NCI-H1436 (cell line): Measurements from ENCODE around the gene GATAD2B.
"Not testable (repeated sequence)": the region's sequence is repeated elsewhere in the genome, so short reads cannot be mapped to it uniquely, and the experiment has no call there.

Experiments used
- DNase-seq: peaks from one replicate; lab custom pipeline; 2025; lab: John Stamatoyannopoulos, UW

Gene GATAD2B

DNA sequence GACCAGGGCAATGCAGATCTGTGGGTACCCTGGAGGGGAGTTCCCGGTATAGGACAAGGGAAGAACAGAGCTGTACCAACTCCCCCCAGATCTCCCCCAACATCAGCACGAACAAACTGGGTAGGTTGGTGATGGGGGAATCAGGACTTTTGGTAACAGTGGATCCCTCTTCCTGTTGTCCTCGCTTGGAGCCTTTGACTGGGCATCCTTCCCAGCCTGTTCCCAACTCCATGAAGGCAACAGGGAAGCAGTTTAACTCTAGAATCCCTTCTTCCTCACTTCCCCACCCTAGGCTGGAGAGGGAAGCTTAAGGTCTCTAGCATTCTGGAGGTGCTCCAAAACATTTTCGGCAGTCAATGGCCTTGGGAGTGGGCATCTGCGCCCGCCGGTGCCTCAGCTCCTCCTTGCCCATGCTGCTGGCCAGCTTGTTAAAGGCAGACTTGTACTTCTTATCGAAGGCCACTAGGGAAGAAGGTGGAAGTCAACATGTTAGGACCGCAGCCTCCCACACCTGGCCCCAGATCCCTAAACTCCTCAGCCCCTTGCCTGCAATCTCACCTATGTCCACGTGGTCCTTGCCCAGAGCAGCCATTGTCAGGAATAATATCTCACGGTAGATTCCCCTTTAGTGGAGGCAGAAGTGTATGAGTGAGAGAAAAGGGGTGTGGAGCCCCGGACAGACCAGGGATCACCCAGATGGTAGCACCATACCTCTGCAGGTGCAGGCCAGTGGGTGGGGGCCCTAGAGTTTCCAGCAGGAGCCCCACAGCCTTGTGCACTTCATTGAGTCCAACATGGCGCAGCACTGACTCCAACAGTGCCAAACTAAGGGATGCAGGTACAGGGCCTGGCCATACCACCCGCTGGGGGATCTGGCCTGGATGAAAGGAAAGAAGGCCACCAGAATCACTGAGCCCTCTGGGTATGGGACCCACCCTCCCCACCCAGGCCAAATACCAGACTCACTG is 7.5 kb upstream of the GATAD2B start:
- DNase-seq: no peak

DNA sequence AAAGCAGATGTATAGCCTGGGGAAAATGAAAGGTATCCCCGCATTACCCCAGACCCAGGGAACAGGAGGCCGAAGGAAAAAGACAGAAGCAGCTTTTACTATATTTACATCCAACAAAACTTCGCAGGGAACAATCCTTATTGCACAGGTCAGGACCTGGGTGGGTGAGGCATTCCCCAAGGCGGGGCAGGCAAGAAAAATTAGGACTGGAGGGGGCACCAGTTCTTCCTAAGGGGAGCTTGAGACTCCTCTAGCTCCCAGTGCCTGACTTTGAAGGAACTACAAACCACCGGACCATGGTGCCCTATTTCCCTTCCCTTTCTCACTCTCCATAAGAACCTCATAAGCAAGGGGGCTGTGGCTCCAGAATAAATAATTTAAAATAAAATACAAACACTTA is 6.7 kb upstream of the GATAD2B start:
- no peak for DNase-seq

DNA sequence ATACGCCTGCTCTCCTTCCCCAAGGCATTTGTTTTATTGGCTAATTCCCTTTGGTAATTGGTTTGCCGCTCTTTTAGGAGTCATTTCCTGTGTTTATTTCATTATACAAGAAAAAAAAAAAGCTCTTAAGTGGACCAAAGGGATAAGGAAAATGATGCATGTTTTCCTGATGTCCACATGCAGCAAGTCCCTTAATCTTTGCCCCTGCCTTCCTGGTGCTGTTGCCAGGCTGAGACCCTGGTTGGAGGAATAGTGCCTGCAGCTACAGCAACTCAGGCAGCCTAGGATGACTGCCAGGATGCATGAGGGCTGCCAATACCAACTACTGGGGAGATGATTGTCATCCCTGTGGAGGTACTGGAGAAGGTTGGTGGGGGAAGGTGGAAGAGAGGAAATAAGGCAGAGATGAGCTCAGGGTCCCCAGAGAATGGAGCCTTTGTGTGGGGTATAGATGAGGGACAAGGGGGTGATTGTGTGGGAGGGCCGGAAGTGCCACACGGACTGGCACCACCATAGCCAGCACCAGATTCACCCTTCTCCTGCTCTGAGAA is 6.1 kb upstream of the GATAD2B start:
- DNase-seq: no peak

DNA sequence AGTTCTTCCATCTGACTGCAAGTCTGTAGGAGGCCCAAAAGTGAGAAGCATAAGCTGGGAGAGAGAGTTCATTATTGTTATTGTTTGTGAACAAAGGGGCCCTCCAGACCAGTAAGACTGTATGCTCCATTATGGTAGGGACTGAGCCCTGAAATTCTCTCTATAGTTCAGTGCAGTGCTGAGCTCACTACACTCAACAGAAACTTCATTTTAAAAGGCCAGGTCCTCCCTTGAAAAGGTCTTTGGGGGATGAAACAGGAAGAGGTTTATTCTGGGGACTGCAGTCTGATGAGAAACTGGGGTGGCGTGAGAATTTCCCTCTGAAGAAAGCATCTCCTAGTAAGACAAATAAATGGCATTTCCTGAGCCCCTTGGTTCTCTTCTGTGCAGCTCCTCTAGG is 5.5 kb upstream of the GATAD2B start:
- DNase-seq: no peak

DNA sequence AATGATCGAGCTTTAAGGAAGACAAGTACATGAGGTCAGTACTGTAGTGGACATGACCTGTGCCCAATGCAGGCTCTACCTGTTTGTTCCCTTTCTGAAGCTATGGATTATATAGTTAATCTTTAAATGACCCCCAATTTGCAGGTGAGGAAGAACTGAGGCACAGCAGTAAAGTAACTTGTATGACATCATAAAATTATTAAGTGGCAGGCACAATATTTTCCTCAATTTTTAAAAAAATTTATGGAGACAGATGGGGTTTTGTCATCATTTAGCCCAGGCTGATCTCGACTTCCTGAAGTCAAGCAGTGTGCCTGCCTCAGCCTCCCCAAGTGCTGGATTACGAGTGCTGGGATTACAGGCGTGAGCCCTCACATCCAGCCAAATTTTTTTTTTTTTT is 3.6 kb upstream of the GATAD2B start:
- no peak for DNase-seq

DNA sequence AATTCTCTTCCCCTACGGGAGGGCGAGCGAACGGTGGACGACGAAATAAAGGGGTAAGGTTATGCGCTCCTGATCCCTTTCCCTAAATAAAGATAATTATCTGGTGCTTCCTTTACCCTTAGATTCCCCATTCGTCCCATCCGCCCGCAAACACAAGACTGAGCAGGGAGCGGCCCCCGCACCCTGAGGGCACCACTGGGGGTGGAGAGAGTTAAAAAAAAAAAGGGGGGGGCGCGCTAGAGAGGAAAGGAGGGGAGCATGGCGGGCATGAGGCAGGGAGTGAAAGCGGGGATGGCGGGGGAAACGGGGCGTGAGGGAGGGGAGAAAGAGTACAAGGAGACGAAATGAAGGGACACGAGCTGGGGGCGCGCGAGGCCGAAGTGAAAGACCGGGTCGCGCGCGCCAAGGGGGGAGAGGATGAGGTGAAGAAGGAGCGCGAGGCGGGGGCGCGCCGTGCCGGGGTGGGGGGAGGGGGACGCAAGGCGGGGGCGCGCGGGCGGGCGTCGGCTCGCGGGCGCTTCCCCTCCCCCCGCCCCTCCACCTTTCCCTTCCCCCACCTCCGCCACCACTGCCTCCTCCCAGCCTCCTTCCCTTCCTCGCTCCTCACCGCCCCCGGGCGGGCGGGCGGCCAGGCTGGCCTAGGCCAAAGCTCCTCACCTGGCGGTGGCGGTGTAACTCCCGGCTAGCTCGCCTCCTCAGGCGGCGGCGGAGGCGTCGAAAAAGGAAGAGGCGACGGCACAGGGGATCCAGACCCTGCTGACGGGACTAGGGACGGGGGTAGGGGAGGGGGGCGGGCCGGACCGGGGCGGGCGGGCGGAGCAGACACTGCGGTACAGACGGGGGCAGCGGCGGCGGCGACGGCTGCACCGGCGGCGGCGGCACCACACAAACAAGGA is 448 bp downstream of the GATAD2B start:
- DNase-seq: peak; percentile 63

DNA sequence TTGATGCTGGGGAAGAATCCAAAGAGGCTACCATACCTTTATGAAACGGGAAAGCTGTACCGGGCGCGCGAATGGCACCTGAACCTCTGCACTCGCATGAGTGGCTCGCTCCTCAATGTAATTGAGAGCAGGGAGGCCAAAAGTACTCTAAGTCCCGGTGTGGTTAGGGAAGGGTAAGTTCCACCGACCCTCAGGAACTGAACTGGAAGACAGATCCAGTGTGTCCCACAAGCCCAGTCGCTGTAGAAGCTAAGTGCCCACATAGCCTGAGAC is 1.0 kb downstream of the GATAD2B start:
- no peak for DNase-seq

DNA sequence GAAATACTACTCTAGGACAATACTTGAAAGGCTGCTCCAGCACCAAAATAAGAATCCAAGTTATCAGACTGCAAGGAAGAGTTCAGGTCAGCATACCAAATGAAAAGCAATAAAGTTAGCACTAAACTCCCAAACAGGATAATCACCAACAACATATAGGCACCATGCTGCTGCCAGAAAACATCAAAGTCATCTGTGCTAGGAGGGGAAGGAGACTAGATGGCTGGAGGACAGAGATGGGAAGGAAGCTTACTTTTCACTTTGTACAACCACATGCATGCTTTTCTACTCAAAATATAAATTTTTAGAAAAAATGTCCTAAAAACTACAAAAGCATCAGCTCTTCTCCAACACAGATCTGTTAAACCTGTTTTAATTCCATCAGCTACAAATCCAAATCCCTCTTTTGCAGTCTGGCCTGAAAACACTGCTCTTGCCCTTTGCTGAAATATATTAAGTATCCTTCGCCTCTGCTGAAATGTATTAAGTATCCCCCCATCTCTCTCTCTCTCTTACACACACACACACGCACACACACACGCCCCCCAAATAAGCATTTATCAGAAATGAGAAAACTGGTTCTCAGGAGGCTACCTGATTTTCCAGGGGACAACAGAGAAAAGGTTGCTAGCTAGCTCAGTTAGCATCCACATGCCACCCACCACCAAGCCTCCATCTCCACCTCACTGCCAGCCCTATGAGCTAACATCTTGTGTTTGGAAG is 1.5 kb downstream of the GATAD2B start:
- no peak for DNase-seq

DNA sequence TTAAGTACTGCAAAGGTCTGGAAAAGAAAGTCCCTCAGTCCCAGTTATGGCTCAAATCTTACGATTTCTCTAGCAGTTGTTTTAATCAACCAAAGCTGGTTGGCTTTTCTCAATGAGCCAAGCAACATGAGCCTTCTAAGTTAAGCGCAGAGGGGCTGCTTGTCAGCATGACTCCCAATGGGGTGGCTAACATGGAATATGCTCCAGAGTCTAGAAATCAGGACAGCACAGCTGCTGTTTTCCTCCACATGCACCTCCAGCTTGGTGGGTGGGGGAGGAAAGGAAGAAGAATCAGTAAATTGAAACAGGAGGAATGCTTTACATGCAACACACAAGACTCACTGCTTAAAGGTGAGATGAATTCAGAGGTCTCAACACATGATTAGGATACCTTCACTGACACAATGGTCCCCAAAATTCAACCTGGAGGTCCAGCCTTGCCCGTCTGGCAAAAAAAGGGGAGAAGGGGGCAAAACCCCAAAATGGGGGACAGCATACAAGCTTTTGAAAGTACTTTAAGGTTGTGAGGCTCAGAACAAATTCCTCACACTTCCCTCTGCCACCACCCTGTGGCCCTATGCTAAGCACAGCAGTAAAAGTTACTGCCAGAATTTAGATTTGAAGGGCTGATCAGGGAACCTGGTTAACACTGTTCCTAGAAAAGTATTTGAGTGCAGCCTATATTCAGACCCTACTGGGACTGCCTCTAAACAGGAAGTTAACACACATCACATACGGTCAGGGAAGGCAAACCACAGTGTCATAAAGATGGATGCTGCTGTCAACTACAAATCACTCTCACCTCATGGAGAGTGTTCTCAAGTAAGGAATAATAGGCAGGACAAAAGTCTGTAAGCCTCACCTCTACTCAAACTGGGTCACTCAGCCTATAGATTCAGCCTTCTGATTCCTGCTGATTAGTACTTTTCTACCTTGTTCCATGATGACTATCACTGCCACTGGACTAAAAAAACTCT is 2.6 kb downstream of the GATAD2B start:
- DNase-seq: no peak

DNA sequence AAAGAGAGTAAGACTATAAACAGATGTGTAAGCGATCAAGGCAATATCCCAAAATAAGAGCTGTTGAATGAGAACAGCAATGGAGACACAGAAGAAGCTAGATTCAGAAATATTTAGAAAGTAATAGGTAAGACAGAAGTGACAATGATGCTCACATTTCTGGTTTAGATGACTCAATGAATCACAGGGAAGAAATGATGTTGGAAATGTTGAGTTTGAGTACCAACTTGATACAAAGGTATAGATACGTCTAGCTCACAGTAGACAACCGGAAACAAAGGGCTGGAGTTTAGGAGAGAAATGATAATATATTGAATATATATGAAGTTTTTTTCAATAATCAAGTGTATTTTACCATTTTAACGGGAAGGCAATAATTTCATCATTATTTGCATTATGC is 6.5 kb downstream of the GATAD2B start:
- DNase-seq: no peak

DNA sequence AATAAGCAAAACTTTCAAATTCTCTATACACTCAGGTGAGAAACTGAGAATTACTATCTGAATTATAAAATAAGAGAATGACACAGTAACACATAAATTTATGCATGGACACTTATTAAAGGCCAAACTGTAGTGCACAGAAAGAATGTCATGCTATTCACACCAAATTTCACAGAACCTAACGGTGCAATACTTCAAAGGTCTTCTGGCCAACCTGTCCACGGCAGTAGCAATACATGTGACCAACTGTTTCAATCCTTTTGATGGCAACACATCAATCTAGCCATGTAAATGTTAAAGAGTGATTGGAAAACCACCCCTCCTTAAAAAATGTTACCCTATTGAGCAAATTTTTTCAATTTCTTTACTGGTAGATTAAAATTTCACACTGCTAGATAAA is 10.4 kb downstream of the GATAD2B start:
- no peak for DNase-seq

DNA sequence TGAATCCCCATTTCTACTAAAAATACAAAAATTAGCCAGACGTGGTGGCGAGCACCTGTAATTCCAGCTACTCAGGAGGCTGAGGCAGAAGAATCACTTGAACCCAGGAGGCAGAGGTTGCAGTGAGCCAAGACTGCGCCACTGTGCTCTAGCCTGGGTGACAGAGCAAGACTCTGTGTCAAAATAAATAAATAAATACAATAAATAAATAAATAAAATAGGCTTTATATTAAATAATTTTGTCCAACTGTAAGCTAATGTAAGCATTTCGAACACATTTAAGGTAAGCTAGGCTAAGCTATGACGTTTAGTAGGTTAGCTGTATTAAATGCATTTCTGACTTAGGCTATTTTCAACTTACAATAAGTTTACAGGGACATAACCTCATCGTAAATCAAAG is 12.2 kb downstream of the GATAD2B start:
- DNase-seq: not testable (repeated sequence)

DNA sequence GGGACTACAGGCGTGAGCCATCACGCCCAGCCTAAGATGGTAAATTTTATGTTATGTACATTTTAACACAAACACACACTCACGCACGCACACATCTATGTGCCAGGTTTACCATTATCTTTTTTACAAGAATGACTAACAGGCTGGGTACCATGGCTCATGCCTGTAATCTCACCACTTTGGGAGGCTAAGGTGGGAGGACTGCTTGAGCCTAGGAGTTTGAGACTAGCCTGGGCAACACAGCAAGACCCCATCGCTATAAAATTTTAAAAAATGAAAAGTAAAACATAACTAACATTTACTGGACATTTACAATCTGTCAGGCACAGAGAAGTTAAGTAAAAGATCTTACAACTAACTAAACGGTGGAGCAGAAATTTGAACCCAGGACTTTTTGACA is 14.7 kb downstream of the GATAD2B start:
- DNase-seq: no peak

DNA sequence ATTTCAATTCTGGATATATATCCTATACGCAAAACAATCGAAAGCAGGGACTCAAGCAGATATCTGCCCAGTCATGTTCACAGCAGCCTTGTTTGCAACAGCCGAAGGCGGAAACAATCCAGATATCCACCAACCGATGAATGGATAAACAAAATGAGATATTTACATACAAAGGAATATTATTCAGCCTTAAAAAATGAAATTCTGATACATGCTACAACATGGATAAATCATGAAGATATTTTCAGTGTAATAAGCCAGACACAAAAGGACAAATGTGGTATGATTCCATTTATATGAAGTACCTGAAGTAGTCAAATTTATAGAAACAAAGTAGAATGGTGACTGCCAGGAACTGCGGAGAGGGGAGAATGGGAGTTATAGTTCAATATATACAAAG is 15.6 kb downstream of the GATAD2B start:
- no peak for DNase-seq

DNA sequence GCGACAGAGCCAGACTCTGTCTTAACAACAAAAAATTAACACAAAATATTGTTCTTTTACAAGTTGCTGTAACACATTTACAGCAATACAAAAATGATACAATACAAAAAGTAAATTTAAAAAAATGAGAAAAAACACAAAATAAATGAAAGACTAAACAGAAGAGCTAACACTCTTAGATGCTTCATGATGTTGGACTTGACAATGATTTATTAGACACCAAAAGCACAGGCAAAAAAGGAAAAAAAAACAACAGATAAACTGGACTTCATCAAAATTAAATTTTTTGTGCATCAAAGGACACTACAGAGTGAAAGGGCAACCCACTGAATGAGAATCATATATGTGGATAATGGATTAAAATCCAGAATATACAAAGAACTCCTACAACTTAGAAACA is 16.4 kb downstream of the GATAD2B start:
- DNase-seq: no peak

DNA sequence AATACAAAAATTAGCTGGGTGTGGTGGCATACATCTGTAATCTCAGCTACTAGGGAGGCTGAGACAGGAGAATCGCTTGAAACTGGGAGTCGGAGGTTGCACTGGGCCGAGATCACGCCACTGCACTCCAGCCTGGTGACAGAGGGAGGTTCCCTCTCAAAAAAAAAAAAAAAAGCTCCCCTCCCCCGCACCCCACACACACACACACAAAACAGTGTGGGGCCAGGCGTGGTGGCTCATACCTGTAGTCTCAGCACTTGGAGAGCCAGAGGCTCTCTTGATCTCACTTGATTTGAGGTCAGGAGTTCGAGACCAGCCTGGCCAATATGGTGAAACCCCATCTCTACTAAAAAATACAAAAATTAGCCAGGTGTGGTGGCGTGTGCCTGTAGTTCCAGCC is 16.9 kb downstream of the GATAD2B start:
- not testable (repeated sequence) for DNase-seq

DNA sequence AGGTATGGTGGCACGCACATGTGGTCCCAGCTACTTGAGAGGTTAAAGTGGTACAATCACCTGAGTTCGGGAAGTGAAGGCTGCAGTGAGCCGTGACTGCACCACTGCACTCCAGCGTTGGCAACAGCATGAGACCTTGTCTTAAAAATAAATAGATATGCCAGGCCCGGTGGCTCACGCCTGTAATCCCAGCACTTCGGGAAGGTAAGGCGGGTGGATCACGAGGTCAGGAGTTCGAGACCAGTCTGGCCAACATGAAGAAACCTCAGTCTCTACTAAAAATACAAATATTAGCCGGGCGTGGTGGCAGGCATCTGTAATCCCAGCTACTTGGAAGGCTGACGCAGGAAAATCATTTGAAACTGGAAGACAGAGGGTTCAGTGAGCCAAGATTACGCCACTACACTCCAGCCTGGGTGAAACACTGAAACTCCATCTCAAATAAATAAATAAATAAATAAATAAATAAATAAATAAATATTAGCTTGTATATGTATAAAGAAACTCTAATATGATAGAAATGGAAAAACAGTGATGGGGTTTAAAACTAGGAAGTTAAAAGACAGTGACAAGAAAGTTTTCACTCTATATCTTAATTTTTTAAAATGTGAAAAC is 18.8 kb downstream of the GATAD2B start:
- DNase-seq: no peak

DNA sequence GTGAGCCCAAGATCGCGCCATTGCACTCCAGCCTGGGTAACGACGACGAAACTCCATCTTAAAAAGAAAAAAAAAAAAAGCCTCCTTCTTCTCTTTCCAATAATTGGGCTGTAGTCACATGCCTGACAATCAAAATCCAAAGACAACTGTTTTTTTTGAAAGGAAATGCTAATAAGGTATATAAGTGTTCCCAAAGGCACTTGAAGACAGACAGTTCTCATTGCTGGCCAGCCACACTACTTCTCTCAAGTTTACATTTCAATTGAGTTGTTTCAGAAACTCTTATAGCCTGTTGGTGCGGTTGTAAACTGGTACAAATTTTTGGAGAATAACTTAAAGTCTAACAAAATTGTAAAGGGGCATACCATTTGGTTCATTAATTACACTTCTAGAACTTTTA is 23.3 kb downstream of the GATAD2B start:
- no peak for DNase-seq

DNA sequence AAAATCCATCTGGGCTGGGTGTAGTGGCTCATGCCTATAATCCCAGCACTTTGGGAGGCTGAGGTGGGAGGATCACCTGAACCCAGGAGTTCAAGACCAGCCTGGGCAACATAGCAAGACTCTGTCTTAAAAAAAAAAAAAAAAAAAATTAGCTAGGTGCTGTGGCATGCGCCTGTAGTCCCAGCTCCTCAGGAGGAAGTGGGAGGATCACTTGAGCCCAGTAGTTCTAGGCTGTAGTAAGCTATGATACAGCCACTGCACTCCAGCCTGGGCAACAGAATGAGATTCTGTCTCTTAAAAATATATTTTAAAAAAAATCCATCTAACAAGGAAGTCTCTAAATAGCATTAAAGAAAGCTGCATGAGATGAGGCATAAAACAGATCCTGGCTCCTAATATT is 26.9 kb downstream of the GATAD2B start:
- not testable (repeated sequence) for DNase-seq

DNA sequence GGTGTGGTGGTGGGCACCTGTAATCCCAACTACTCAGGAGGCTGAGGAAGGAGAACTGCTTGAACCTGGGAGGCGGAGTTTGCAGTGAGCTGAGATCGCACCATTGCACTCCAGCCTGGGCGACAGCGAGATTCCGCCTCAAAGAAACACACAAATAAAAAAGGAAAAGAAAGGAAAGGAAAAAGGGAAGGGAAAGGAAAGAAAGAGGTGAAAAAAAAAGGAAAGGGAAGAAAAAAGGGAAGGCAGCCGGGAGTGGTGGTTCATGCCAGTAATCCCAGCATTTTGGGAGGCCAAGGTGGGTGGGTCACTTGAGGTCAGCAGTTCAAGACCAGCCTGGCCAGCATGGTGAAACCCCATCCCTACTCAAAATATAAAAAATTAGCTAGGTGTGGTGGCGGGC is 31.7 kb downstream of the GATAD2B start:
- not testable (repeated sequence) for DNase-seq

DNA sequence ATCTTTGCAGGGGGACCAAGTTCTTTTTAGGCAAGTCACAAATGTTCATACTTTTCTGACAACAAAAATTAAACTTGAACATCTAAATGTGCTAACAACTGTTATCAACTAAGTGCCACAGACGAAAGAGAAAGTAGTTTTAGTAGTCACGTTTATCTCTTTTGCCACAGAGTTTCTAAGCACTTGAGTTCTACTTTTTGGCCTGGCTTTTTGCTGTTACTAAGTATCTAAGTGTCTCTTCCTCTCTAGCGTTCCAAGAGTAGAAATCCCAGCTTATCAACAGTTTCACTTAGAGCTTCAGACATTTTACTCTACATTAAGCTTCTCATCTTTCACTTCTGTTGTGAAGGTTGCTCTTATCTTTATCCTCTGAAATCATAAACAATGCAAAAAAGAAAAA is 34.2 kb downstream of the GATAD2B start:
- DNase-seq: no peak
